ENCODE measurements around the gene GRID2. TPM values are rescaled to one million over a fixed set of nuclear protein-coding genes. Genes with fewer than 3 reads are reported as not detected.

The GRID2 gene
- total and polyA plus RNA-seq, 2 donors (not counting 1 experiment from before 2014, with no cell fraction given), result under 0.01 to 0.02 TPM

- no peaks in the 10 kb centered on the region for H3K36me3 ChIP-seq (ENCODE audit: control insufficient read depth, insufficient read depth, low read length)
- no peaks in the 10 kb centered on the region for H3K79me2 ChIP-seq (ENCODE audit: control insufficient read depth, insufficient read depth, low read length)
- H3K9ac ChIP-seq (ENCODE audit: insufficient read depth, low read length), result no peak overlapping the region
- no peaks in the 10 kb centered on the region for H3K27me3 ChIP-seq (ENCODE audit: control insufficient read depth, insufficient read depth, low read length)
- no peaks in the 10 kb centered on the region for H3K9me3 ChIP-seq (ENCODE audit: control insufficient read depth, insufficient read depth, low read depth, low read length)
- TF ChIP-seq, protein P1, sequence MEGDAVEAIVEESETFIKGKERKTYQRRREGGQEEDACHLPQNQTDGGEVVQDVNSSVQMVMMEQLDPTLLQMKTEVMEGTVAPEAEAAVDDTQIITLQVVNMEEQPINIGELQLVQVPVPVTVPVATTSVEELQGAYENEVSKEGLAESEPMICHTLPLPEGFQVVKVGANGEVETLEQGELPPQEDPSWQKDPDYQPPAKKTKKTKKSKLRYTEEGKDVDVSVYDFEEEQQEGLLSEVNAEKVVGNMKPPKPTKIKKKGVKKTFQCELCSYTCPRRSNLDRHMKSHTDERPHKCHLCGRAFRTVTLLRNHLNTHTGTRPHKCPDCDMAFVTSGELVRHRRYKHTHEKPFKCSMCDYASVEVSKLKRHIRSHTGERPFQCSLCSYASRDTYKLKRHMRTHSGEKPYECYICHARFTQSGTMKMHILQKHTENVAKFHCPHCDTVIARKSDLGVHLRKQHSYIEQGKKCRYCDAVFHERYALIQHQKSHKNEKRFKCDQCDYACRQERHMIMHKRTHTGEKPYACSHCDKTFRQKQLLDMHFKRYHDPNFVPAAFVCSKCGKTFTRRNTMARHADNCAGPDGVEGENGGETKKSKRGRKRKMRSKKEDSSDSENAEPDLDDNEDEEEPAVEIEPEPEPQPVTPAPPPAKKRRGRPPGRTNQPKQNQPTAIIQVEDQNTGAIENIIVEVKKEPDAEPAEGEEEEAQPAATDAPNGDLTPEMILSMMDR (conservative IDR thresholded peaks at IDR 0.05 in 1 of 2, IDR thresholded peaks at IDR 0.05 in 1 of 2; ENCODE audit: low read depth in 1 of 2, low read length in 2 of 2), result no peak
- no peak for TF ChIP-seq EZH2 (IDR thresholded peaks at IDR 0.05; ENCODE audit: low read length, missing control alignments)
- no peak overlapping the region for H3K27ac ChIP-seq (ENCODE audit: insufficient read depth, low read length)
- no peaks in the 10 kb centered on the region for H3K4me1 ChIP-seq (ENCODE audit: control insufficient read depth, extremely low read depth, insufficient read depth, low read length)
- no peak overlapping the region for H3K4me3 ChIP-seq (replicated peaks in 1 of 4; ENCODE audit: control extremely low read depth in 1 of 4, insufficient read depth in 1 of 4, low read depth in 3 of 4, low read length in 4 of 4)
- no peak for DNase-seq (ENCODE audit: low read depth in 2 of 2)
- no peak overlapping the region for H2AFZ ChIP-seq (ENCODE audit: low read length)
- no peak overlapping the region for H3K4me2 ChIP-seq (ENCODE audit: extremely low read depth, insufficient read depth, low read length)
- H4K20me1 ChIP-seq (ENCODE audit: control insufficient read depth, extremely low read depth, insufficient read depth, low read length), result no peaks in the 10 kb centered on the region
Observed at GRCh38 chr4:93143902-93144301, 840.1 kb downstream of the GRID2 start.

GRCh38 chr4:93144644-93145043 lies 840.9 kb downstream of the GRID2 start:
- Histone ChIP-seq H3K4me1 (ENCODE audit: control insufficient read depth, extremely low read depth, insufficient read depth, low read length) (no peaks in the 10 kb centered on the region), H3K9ac (ENCODE audit: insufficient read depth, low read length) (no peak overlapping the region), H3K79me2 (ENCODE audit: control insufficient read depth, insufficient read depth, low read length) (no peaks in the 10 kb centered on the region), H3K9me3 (ENCODE audit: control insufficient read depth, insufficient read depth, low read depth, low read length) (no peaks in the 10 kb centered on the region), H3K4me3 (replicated peaks in 1 of 4; ENCODE audit: control extremely low read depth in 1 of 4, insufficient read depth in 1 of 4, low read depth in 3 of 4, low read length in 4 of 4) (no peak overlapping the region), H4K20me1 (ENCODE audit: control insufficient read depth, extremely low read depth, insufficient read depth, low read length) (no peaks in the 10 kb centered on the region), H2AFZ (ENCODE audit: low read length) (no peak overlapping the region), H3K4me2 (ENCODE audit: extremely low read depth, insufficient read depth, low read length) (no peak overlapping the region), H3K27me3 (ENCODE audit: control insufficient read depth, insufficient read depth, low read length) (no peaks in the 10 kb centered on the region), H3K27ac (ENCODE audit: insufficient read depth, low read length) (no peak overlapping the region), H3K36me3 (ENCODE audit: control insufficient read depth, insufficient read depth, low read length) (no peaks in the 10 kb centered on the region)
- TF ChIP-seq, protein P1 (conservative IDR thresholded peaks at IDR 0.05 in 1 of 2, IDR thresholded peaks at IDR 0.05 in 1 of 2; ENCODE audit: low read depth in 1 of 2, low read length in 2 of 2), result no peak
- TF ChIP-seq EZH2 (IDR thresholded peaks at IDR 0.05; ENCODE audit: low read length, missing control alignments), result no peak
- DNase-seq (ENCODE audit: low read depth in 2 of 2), result no peak

GRCh38 chr4:93147524-93148212 lies 843.9 kb downstream of the GRID2 start:
- Histone ChIP-seq H3K36me3 (ENCODE audit: control insufficient read depth, insufficient read depth, low read length) (no peaks in the 10 kb centered on the region), H3K4me3 (replicated peaks in 1 of 4; ENCODE audit: control extremely low read depth in 1 of 4, insufficient read depth in 1 of 4, low read depth in 3 of 4, low read length in 4 of 4) (no peak overlapping the region), H3K4me1 (ENCODE audit: control insufficient read depth, extremely low read depth, insufficient read depth, low read length) (no peaks in the 10 kb centered on the region), H3K4me2 (ENCODE audit: extremely low read depth, insufficient read depth, low read length) (no peak overlapping the region), H4K20me1 (ENCODE audit: control insufficient read depth, extremely low read depth, insufficient read depth, low read length) (no peaks in the 10 kb centered on the region), H2AFZ (ENCODE audit: low read length) (no peak overlapping the region), H3K27ac (ENCODE audit: insufficient read depth, low read length) (no peak overlapping the region), H3K9ac (ENCODE audit: insufficient read depth, low read length) (no peak overlapping the region), H3K9me3 (ENCODE audit: control insufficient read depth, insufficient read depth, low read depth, low read length) (no peaks in the 10 kb centered on the region), H3K27me3 (ENCODE audit: control insufficient read depth, insufficient read depth, low read length) (no peaks in the 10 kb centered on the region), H3K79me2 (ENCODE audit: control insufficient read depth, insufficient read depth, low read length) (no peaks in the 10 kb centered on the region)
- DNase-seq (ENCODE audit: low read depth in 2 of 2), result no peak
- TF ChIP-seq EZH2 (IDR thresholded peaks at IDR 0.05; ENCODE audit: low read length, missing control alignments), result no peak

Data from fibroblast of lung (primary cell).